Esophagus muscularis mucosa (tissue), 4 donors: ENCODE data around the gene TP63.

Source experiments
- CTCF ChIP-seq, 3 experiments: fragments of 200-600 bp in 2 of 3; fragments of 450-650 bp in 1 of 3; sonication (generic) in 2 of 3; IDR thresholded peaks; one replicate each; pipeline ENCODE4 v1.5.1; 2017 to 2019; ENCODE audit warnings: antibody characterized with exemption in 3 of 3, mild to moderate bottlenecking in 2 of 3, moderate library complexity in 1 of 3
- EP300 ChIP-seq: sonication (generic); formaldehyde crosslinking; IDR thresholded peaks from one replicate; pipeline ENCODE4 v1.6.1; 2017; ENCODE audit warnings: antibody characterized with exemption
- POLR2A ChIP-seq: fragments of 450-650 bp; IDR thresholded peaks from one replicate; pipeline ENCODE4 v1.6.1; 2017; ENCODE audit warnings: antibody characterized with exemption, moderate library complexity, mild to moderate bottlenecking, low read depth
- POLR2AphosphoS5 ChIP-seq, 2 donors: sonication (generic); formaldehyde crosslinking; IDR thresholded peaks; one replicate each; pipeline ENCODE4 v1.6.1; 2017; ENCODE audit warnings: antibody characterized with exemption in 2 of 2

- TF ChIP-seq CTCF (IDR thresholded peaks at IDR 0.05) (no peak), POLR2A (no peak), POLR2AphosphoS5 (IDR thresholded peaks at IDR 0.05) (no peak), EP300 (no peak)
Measured at GRCh38 chr3:189841473-189842205, 210.4 kb downstream of the TP63 start.
